Tibial nerve (tissue), 4 donors: ENCODE measurements around the gene ZNF644.

Experiments
- EP300 ChIP-seq, 2 donors: sonication (generic); formaldehyde crosslinking; IDR thresholded peaks; one replicate each; pipeline ENCODE4 v1.6.1; 2017; ENCODE audit warnings: antibody characterized with exemption in 2 of 2, mild to moderate bottlenecking in 1 of 2
- POLR2A ChIP-seq, 2 donors: fragments of 450-650 bp; IDR thresholded peaks; one replicate each; pipeline ENCODE4 v1.6.1; 2017; ENCODE audit warnings: antibody characterized with exemption in 2 of 2, mild to moderate bottlenecking in 2 of 2, moderate library complexity in 2 of 2
- TF ChIP-seq, protein P1 (sequence below), 5 experiments: fragments of 200-600 bp in 3 of 5; fragments of 450-650 bp in 2 of 5; sonication (generic) in 3 of 5; IDR thresholded peaks; one replicate each; pipeline ENCODE4 v1.5.1; 2016 to 2019; ENCODE audit warnings: antibody characterized with exemption in 5 of 5, mild to moderate bottlenecking in 3 of 5, moderate library complexity in 2 of 5

- TF ChIP-seq, protein P1, sequence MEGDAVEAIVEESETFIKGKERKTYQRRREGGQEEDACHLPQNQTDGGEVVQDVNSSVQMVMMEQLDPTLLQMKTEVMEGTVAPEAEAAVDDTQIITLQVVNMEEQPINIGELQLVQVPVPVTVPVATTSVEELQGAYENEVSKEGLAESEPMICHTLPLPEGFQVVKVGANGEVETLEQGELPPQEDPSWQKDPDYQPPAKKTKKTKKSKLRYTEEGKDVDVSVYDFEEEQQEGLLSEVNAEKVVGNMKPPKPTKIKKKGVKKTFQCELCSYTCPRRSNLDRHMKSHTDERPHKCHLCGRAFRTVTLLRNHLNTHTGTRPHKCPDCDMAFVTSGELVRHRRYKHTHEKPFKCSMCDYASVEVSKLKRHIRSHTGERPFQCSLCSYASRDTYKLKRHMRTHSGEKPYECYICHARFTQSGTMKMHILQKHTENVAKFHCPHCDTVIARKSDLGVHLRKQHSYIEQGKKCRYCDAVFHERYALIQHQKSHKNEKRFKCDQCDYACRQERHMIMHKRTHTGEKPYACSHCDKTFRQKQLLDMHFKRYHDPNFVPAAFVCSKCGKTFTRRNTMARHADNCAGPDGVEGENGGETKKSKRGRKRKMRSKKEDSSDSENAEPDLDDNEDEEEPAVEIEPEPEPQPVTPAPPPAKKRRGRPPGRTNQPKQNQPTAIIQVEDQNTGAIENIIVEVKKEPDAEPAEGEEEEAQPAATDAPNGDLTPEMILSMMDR (IDR thresholded peaks at IDR 0.05) = no peak
- TF ChIP-seq POLR2A (IDR thresholded peaks at IDR 0.05) (no peak), EP300 (IDR thresholded peaks at IDR 0.05) (no peak)
Observed at GRCh38 chr1:91007092-91007491, 14.7 kb downstream of the ZNF644 start.
